GM23338 (cell line): Measurements from ENCODE around the gene BPI. TPM values are rescaled to one million over a fixed set of nuclear protein-coding genes. Genes with fewer than 3 reads are reported as not detected.

Experiments used
- ATAC-seq: fragments of 200-7000 bp; cut with Tn5 transposase; 3 replicates; pipeline ENCODE4 v1.9.1; 2020
- DNase-seq: peaks from one replicate; pipeline ENCODE4 v3.0.0-alpha.2; 2015; ENCODE audit warnings: low spot score
- H2AFZ ChIP-seq: fragments of 200-600 bp; sonication (generic); 2 replicates; pipeline ENCODE4 v1.8.0; 2016; ENCODE audit warnings: antibody characterized with exemption, mild to moderate bottlenecking, moderate library complexity
- H3F3A ChIP-seq: fragments of 200-600 bp; sonication (generic); replicated peaks from 2 replicates; pipeline ENCODE4 v1.8.0; 2017; ENCODE audit warnings: antibody characterized with exemption, mixed run types, low read depth
- H3K27ac ChIP-seq: fragments of 200-600 bp; sonication (generic); 2 replicates; pipeline ENCODE4 v1.6.1; 2016; ENCODE audit warnings: low read depth
- H3K27me3 ChIP-seq: fragments of 200-600 bp; sonication (generic); 2 replicates; pipeline ENCODE4 v1.8.0; 2016; ENCODE audit warnings: mild to moderate bottlenecking, mixed run types, moderate library complexity; ENCODE audit not compliant: insufficient read depth
- H3K36me3 ChIP-seq: fragments of 200-600 bp; sonication (generic); 2 replicates; pipeline ENCODE4 v1.8.0; 2016; ENCODE audit warnings: mild to moderate bottlenecking; ENCODE audit not compliant: insufficient read depth
- H3K4me1 ChIP-seq: fragments of 200-600 bp; sonication (generic); 2 replicates; pipeline ENCODE4 v1.8.0; 2016; ENCODE audit warnings: mild to moderate bottlenecking, moderate library complexity; ENCODE audit not compliant: insufficient read depth
- H3K4me2 ChIP-seq: fragments of 200-600 bp; sonication (generic); 2 replicates; pipeline ENCODE4 v1.7.1; 2017; ENCODE audit warnings: mixed run types
- H3K4me3 ChIP-seq: fragments of 200-600 bp; sonication (generic); 2 replicates; pipeline ENCODE4 v1.6.1; 2016; ENCODE audit warnings: mixed run types
- H3K79me2 ChIP-seq: fragments of 200-600 bp; sonication (generic); replicated peaks from 2 replicates; pipeline ENCODE4 v1.8.0; 2017; ENCODE audit warnings: mild to moderate bottlenecking; ENCODE audit not compliant: insufficient read depth
- H3K9me2 ChIP-seq: fragments of 200-600 bp; sonication (generic); 2 replicates; pipeline ENCODE4 v1.8.0; 2017; ENCODE audit not compliant: insufficient read depth
- H4K20me1 ChIP-seq: fragments of 200-600 bp; sonication (generic); replicated peaks from 2 replicates; pipeline ENCODE4 v1.8.0; 2017; ENCODE audit warnings: mild to moderate bottlenecking; ENCODE audit not compliant: insufficient read depth
- H3K27ac Mint-ChIP-seq: 2 replicates; pipeline ENCODE4 v1.8.0; 2020; ENCODE audit warnings: inconsistent platforms, mild to moderate bottlenecking, moderate library complexity, mixed read lengths
- H3K27me3 Mint-ChIP-seq: 3 replicates; pipeline ENCODE4 v1.8.0; 2022; ENCODE audit warnings: low read depth, mild to moderate bottlenecking, moderate library complexity, mixed read lengths, inconsistent platforms; ENCODE audit not compliant: insufficient read depth, poor library complexity
- H3K36me3 Mint-ChIP-seq: 3 replicates; pipeline ENCODE4 v1.8.0; 2021; ENCODE audit warnings: low read depth, mild to moderate bottlenecking, inconsistent platforms, moderate library complexity, mixed read lengths
- H3K4me1 Mint-ChIP-seq: 3 replicates; pipeline ENCODE4 v1.8.0; 2020; ENCODE audit warnings: mild to moderate bottlenecking, inconsistent platforms, mixed read lengths
- H3K4me3 Mint-ChIP-seq: 3 replicates; pipeline ENCODE4 v1.8.0; 2021; ENCODE audit warnings: moderate library complexity, mild to moderate bottlenecking, inconsistent platforms, mixed read lengths
- H3K9me3 Mint-ChIP-seq: 3 replicates; pipeline ENCODE4 v1.8.0; 2020; ENCODE audit warnings: moderate library complexity, mild to moderate bottlenecking, inconsistent platforms, mixed read lengths
- CREB1 ChIP-seq: fragments of 250-450 bp; sonication (Bioruptor Pico); IDR thresholded peaks from 2 replicates; pipeline ENCODE4 v1.5.0; 2020; ENCODE audit warnings: low read depth, mild to moderate bottlenecking, moderate library complexity
- CTCF ChIP-seq, 2 experiments: fragments of 200-600 bp in 1 of 2; sonication (generic) in 1 of 2; conservative IDR thresholded peaks; 2 replicates each; pipeline versions ENCODE4 v1.5.1 to v1.6.1; 2016 to 2017; ENCODE audit warnings: antibody characterized with exemption in 2 of 2, low read depth in 2 of 2, mild to moderate bottlenecking in 2 of 2, moderate library complexity in 1 of 2
- ETS1 ChIP-seq: IDR thresholded peaks from 2 replicates; pipeline ENCODE4 v1.6.1; 2016; ENCODE audit warnings: antibody characterized with exemption
- EZH2 ChIP-seq: fragments of 200-600 bp; sonication (generic); IDR thresholded peaks from one replicate; pipeline ENCODE4 v1.8.0; 2017; ENCODE audit warnings: antibody characterized with exemption, mild to moderate bottlenecking, low read depth; ENCODE audit not compliant: unreplicated experiment
- JUNB ChIP-seq: IDR thresholded peaks from one replicate; pipeline ENCODE4 v1.6.1; 2016; ENCODE audit warnings: antibody characterized with exemption; ENCODE audit not compliant: unreplicated experiment
- NANOG ChIP-seq: IDR thresholded peaks from 2 replicates; pipeline ENCODE4 v1.6.1; 2016; ENCODE audit warnings: antibody characterized with exemption, borderline replicate concordance
- POLR2AphosphoS5 ChIP-seq: IDR thresholded peaks from 2 replicates; pipeline ENCODE4 v1.6.1; 2016; ENCODE audit warnings: antibody characterized with exemption, low read depth
- REST ChIP-seq: IDR thresholded peaks from one replicate; pipeline ENCODE4 v1.6.1; 2018; ENCODE audit warnings: antibody characterized with exemption; ENCODE audit not compliant: unreplicated experiment
- STAT1 ChIP-seq: IDR thresholded peaks from one replicate; pipeline ENCODE4 v1.6.1; 2016; ENCODE audit warnings: antibody characterized with exemption; ENCODE audit not compliant: unreplicated experiment
- ZNF114 ChIP-seq: fragments of 250-450 bp; sonication (Bioruptor Pico); IDR thresholded peaks from 2 replicates; pipeline ENCODE4 v1.5.0; 2020; ENCODE audit warnings: mild to moderate bottlenecking, moderate library complexity
- ZNF331 ChIP-seq: fragments of 250-450 bp; sonication (Bioruptor Pico); IDR thresholded peaks from 2 replicates; pipeline ENCODE4 v1.5.0; 2020; ENCODE audit warnings: low read depth, mild to moderate bottlenecking, moderate library complexity
- ZNF462 ChIP-seq: fragments of 250-450 bp; sonication (Bioruptor Pico); IDR thresholded peaks from 2 replicates; pipeline ENCODE4 v1.5.0; 2020; ENCODE audit warnings: mild to moderate bottlenecking, moderate library complexity
- polyA plus RNA-seq: library from polyadenylated mRNA; unstranded; fragments of >200 nt; fragmentation: Nextera tagmentation; extraction: Ambion mirVana; gene quantifications from 2 replicates; pipeline ENCODE4 v1.2.1, GENCODE V29; 2016
- total RNA-seq: library from RNA; depleted of rRNA; stranded (reverse); fragments of >200 nt; shearing (Covaris generic); gene quantifications from 2 replicates; pipeline ENCODE4 v1.2.3, GENCODE V29; 2014

Gene BPI
- total and polyA plus RNA-seq, 2 experiments from 2014 or later, result not detected

- Histone ChIP-seq H4K20me1 (no peaks in the 10 kb centered on the region), H3K79me2 (no peaks in the 10 kb centered on the region), H3K4me1 (no peaks in the 10 kb centered on the region), H3K27me3 (no peaks in the 10 kb centered on the region), H3K9me2 (no peaks in the 10 kb centered on the region), H3F3A (no peaks in the 10 kb centered on the region), H3K4me3 (no peak overlapping the region), H2AFZ (no peak overlapping the region), H3K4me2 (no peak overlapping the region), H3K36me3 (no peaks in the 10 kb centered on the region), H3K27ac (no peak overlapping the region)
- ATAC-seq, result no peak
- Mint-ChIP-seq H3K4me3 (no peak overlapping the region), H3K9me3 (peaks cover 5% of the 10 kb centered on the region; the same call in 2 of the 3 replicates), H3K4me1 (no peaks in the 10 kb centered on the region), H3K27ac (no peak overlapping the region), H3K27me3 (peaks cover 1% of the 10 kb centered on the region), H3K36me3 (no peaks in the 10 kb centered on the region)
- no peak for DNase-seq
- TF ChIP-seq EZH2 (no peak), CTCF (conservative IDR thresholded peaks at IDR 0.05; ENCODE audit: low read depth in 2 of 2) (no peak), NANOG (no peak), ZNF331 (CRISPR knock-in tag) (no peak), CREB1 (no peak), ZNF114 (CRISPR knock-in tag) (no peak), REST (no peak), STAT1 (no peak), POLR2AphosphoS5 (no peak), JUNB (no peak), ZNF462 (CRISPR knock-in tag) (no peak), ETS1 (no peak)
Measured at GRCh38 chr20:38267296-38267695, 36.7 kb upstream of the BPI start.
